Esophagus squamous epithelium (tissue), 5 donors: ENCODE results near the gene C2CD4D. TPM values are rescaled to one million over a fixed set of nuclear protein-coding genes. Genes with fewer than 3 reads are reported as not detected.

Source experiments
- DNase-seq: peaks from one replicate; lab custom pipeline; 2025; lab: John Stamatoyannopoulos, UW
- H3K27ac ChIP-seq, 4 donors: fragments of 200-600 bp; sonication (generic); one replicate each; pipeline ENCODE4 v1.5.1; 2016 to 2019; ENCODE audit warnings: mild to moderate bottlenecking in 1 of 4
- H3K27me3 ChIP-seq, 4 donors: fragments of 200-600 bp; sonication (generic); 1 replicate in 3 of 4; 2 replicates in 1 of 4; pipeline versions ENCODE4 v1.5.1 to v1.6.0; 2017 to 2021; ENCODE audit warnings: antibody characterized with exemption in 1 of 4
- H3K36me3 ChIP-seq, 3 donors: fragments of 200-600 bp; sonication (generic); one replicate each; pipeline ENCODE4 v1.5.1; 2016 to 2019
- H3K4me1 ChIP-seq, 3 donors: fragments of 200-600 bp; sonication (generic); one replicate each; pipeline ENCODE4 v1.5.1; 2017 to 2019
- H3K4me3 ChIP-seq, 4 donors: fragments of 200-600 bp; sonication (generic); 1 replicate in 3 of 4; 2 replicates in 1 of 4; pipeline ENCODE4 v1.5.1; 2016 to 2019; ENCODE audit warnings: mild to moderate bottlenecking in 2 of 4, moderate library complexity in 1 of 4
- H3K9me3 ChIP-seq, 3 donors: fragments of 200-600 bp; sonication (generic); one replicate each; pipeline ENCODE4 v1.5.1; 2016 to 2019
- CTCF ChIP-seq, 6 experiments: fragments of 450-650 bp in 4 of 6; fragments of 200-600 bp in 2 of 6; sonication (generic) in 2 of 6; IDR thresholded peaks; one replicate each; pipeline ENCODE4 v1.5.1; 2016 to 2019; ENCODE audit warnings: antibody characterized with exemption in 6 of 6, mild to moderate bottlenecking in 4 of 6, moderate library complexity in 4 of 6
- POLR2A ChIP-seq, 4 donors: fragments of 450-650 bp; IDR thresholded peaks; one replicate each; pipeline ENCODE4 v1.6.1; 2017; ENCODE audit warnings: antibody characterized with exemption in 4 of 4, mild to moderate bottlenecking in 4 of 4, moderate library complexity in 3 of 4
- WGBS, 2 donors: methylation state at CpG; one replicate each; pipeline ENCODE4 v1.1.5; 2018; 5-methylcytosine and 5-hydroxymethylcytosine counted together
- intact Hi-C: fragments of 100-400 bp; cut with DNase I; formaldehyde crosslinking; loops from one replicate; pipeline ENCODE4 v1.15.0; 2022
- total RNA-seq, 4 donors: library from RNA; depleted of rRNA; stranded (reverse); fragments of >200 nt; gene quantifications; one replicate each; pipeline ENCODE4 v1.1.0, GENCODE V29; 2016
- donor health status: DM: yes; HTN: yes; CAD: no.

C2CD4D gene
- total RNA-seq, 4 donors from 2014 or later = 0.22 to 0.38 TPM; not detected in 2

GRCh38 chr1:151803164-151803563, 36.5 kb downstream of the C2CD4D start:
- DNase-seq = no peak
- Histone ChIP-seq H3K4me1 (no peaks in the 10 kb centered on the region), H3K36me3 (peaks cover 0 to 5% (median 0%) of the 10 kb centered on the region in 3 donors), H3K27me3 (peaks cover 0 to 69% (median 0%) of the 10 kb centered on the region in 4 donors), H3K9me3 (no peaks in the 10 kb centered on the region), H3K27ac (no peak overlapping the region), H3K4me3 (no peak overlapping the region)
- no peak for TF ChIP-seq POLR2A (IDR thresholded peaks at IDR 0.05)
- no peak for TF ChIP-seq CTCF (IDR thresholded peaks at IDR 0.05)
- intact Hi-C loops = no loop called here

- TF ChIP-seq CTCF (IDR thresholded peaks at IDR 0.05) = no peak
- no peak for TF ChIP-seq POLR2A (IDR thresholded peaks at IDR 0.05)
- DNase-seq = no peak
These were observed 37.2 kb downstream of the C2CD4D start for GRCh38 chr1:151802372-151802771.

GRCh38 chr1:151801846-151802245, 37.8 kb downstream of the C2CD4D start:
- no peaks in the 10 kb centered on the region for H3K4me1 ChIP-seq
- no peaks in the 10 kb centered on the region for H3K9me3 ChIP-seq
- H3K27me3 ChIP-seq = peaks cover 0 to 69% (median 0%) of the 10 kb centered on the region in 4 donors
- no peak overlapping the region for H3K27ac ChIP-seq
- intact Hi-C loops = no loop called here
- no peaks in the 10 kb centered on the region for H3K36me3 ChIP-seq
- no peak for DNase-seq
- TF ChIP-seq POLR2A (IDR thresholded peaks at IDR 0.05) (no peak), CTCF (IDR thresholded peaks at IDR 0.05) (no peak)
- no peak overlapping the region for H3K4me3 ChIP-seq
- no CpG with 5 or more reads among the region's 7 CpGs for WGBS, 2 donors

More at GRCh38 chr1:151802372-151802771, 37.2 kb downstream of the C2CD4D start:
- Histone ChIP-seq H3K4me3 (no peak overlapping the region), H3K27ac (no peak overlapping the region), H3K9me3 (no peaks in the 10 kb centered on the region), H3K36me3 (peaks cover 0 to 4% (median 0%) of the 10 kb centered on the region in 3 donors), H3K4me1 (no peaks in the 10 kb centered on the region), H3K27me3 (peaks cover 0 to 69% (median 0%) of the 10 kb centered on the region in 4 donors)
- WGBS, 2 donors = 100% methylated on average over 1 of the region's 5 CpGs
- intact Hi-C loops = no loop called here

- H3K4me3 ChIP-seq = no peak overlapping the region
- TF ChIP-seq CTCF (IDR thresholded peaks at IDR 0.05) = no peak
- no peak for TF ChIP-seq POLR2A (IDR thresholded peaks at IDR 0.05)
- H3K9me3 ChIP-seq = no peaks in the 10 kb centered on the region
- intact Hi-C loops = no loop called here
- no peaks in the 10 kb centered on the region for H3K4me1 ChIP-seq
- no peaks in the 10 kb centered on the region for H3K36me3 ChIP-seq
- no peak for DNase-seq
- H3K27ac ChIP-seq = no peak overlapping the region
- WGBS, 2 donors = 100% methylated on average over 1 of the region's 12 CpGs; no CpG with 5 or more reads in 1 of the 2 donors
- peaks cover 0 to 69% (median 0%) of the 10 kb centered on the region in 4 donors for H3K27me3 ChIP-seq
These were observed 38.3 kb downstream of the C2CD4D start for GRCh38 chr1:151801310-151801820.

- 52 to 80% methylated on average over 2 to 4 of the region's 8 CpGs for WGBS, 2 donors
- no peak for TF ChIP-seq POLR2A (IDR thresholded peaks at IDR 0.05)
- TF ChIP-seq CTCF (IDR thresholded peaks at IDR 0.05) = no peak
- intact Hi-C loops = no loop called here
- Histone ChIP-seq H3K27me3 (peaks cover 0 to 69% (median 0%) of the 10 kb centered on the region in 4 donors), H3K36me3 (no peaks in the 10 kb centered on the region), H3K27ac (no peak overlapping the region), H3K4me1 (no peaks in the 10 kb centered on the region), H3K4me3 (no peak overlapping the region), H3K9me3 (no peaks in the 10 kb centered on the region)
- no peak for DNase-seq
These were observed 38.8 kb downstream of the C2CD4D start for GRCh38 chr1:151800830-151801229.
